PC-3 (cell line): ENCODE measurements around the gene OR8B4. TPM values are rescaled to one million over a fixed set of nuclear protein-coding genes. Genes with fewer than 3 reads are reported as not detected.
"Not testable (repeated sequence)": the region's sequence is repeated elsewhere in the genome, so short reads cannot be mapped to it uniquely, and the experiment has no call there.

Source experiments
- ATAC-seq: fragments of 200-7000 bp; cut with Tn5 transposase; 2 replicates; pipeline ENCODE4 v1.9.1; 2020; ENCODE audit warnings: mild to moderate bottlenecking, moderate library complexity
- BruUV-seq: library from RNA; stranded (reverse); fragments of 400-500 nt; replicated peaks from 2 replicates; lab custom pipeline; 2021; lab: Mats Ljungman, UMichigan
- CTCF ChIA-PET: fragments of 300-600 bp; sonication (Branson Sonifier 250); formaldehyde crosslinking; loops from one replicate; lab custom pipeline; 2022; ENCODE audit warnings: antibody characterized with exemption; lab: Charles Lee
- POLR2A ChIA-PET: fragments of 300-600 bp; sonication (Branson Sonifier 250); formaldehyde crosslinking; loops from one replicate; lab custom pipeline; 2022; ENCODE audit warnings: antibody characterized with exemption; ENCODE audit not compliant: unreplicated experiment; lab: Charles Lee
- DNase-seq: peaks from one replicate; pipeline ENCODE4 v3.0.0-alpha.2; 2015
- H2AFZ ChIP-seq: fragments of 300-600 bp; sonication (generic); 2 replicates; pipeline ENCODE4 v1.6.0; 2016; ENCODE audit warnings: antibody characterized with exemption, low read length
- H3F3A ChIP-seq: fragments of 300-600 bp; sonication (generic); one replicate; pipeline ENCODE4 v1.6.0; 2017; ENCODE audit warnings: antibody characterized with exemption, low read length, control low read depth, mild to moderate bottlenecking; ENCODE audit not compliant: unreplicated experiment
- H3K27ac ChIP-seq: fragments of 300-600 bp; sonication (generic); 2 replicates; pipeline ENCODE4 v1.5.1; 2016; ENCODE audit warnings: mild to moderate bottlenecking, low read length
- H3K27me3 ChIP-seq: fragments of 300-600 bp; sonication (generic); 2 replicates; pipeline ENCODE4 v1.6.1; 2016; ENCODE audit warnings: low read length, mixed read lengths
- H3K36me3 ChIP-seq: fragments of 300-600 bp; sonication (generic); 2 replicates; pipeline ENCODE4 v1.6.1; 2016; ENCODE audit warnings: low read depth, mixed run types, low read length, mixed read lengths
- H3K4me1 ChIP-seq: fragments of 300-600 bp; sonication (generic); 2 replicates; pipeline ENCODE4 v1.5.1; 2016; ENCODE audit warnings: low read length; ENCODE audit not compliant: insufficient read depth
- H3K4me2 ChIP-seq: fragments of 300-600 bp; sonication (generic); 2 replicates; pipeline ENCODE4 v1.6.0; 2016; ENCODE audit warnings: low read length
- H3K4me3 ChIP-seq: fragments of 300-600 bp; sonication (generic); 2 replicates; pipeline ENCODE4 v1.5.1; 2016; ENCODE audit warnings: mild to moderate bottlenecking, low read length, mixed read lengths
- H3K79me2 ChIP-seq: fragments of 300-600 bp; sonication (generic); 2 replicates; pipeline ENCODE4 v1.6.1; 2017; ENCODE audit warnings: low read length, mixed read lengths
- H3K9ac ChIP-seq: fragments of 300-600 bp; sonication (generic); 2 replicates; pipeline ENCODE4 v1.6.0; 2016; ENCODE audit warnings: mild to moderate bottlenecking, low read length
- H3K9me2 ChIP-seq: fragments of 300-600 bp; sonication (generic); replicated peaks from 2 replicates; pipeline ENCODE4 v1.6.1; 2016; ENCODE audit warnings: mixed run types, low read length, mixed read lengths
- H3K9me3 ChIP-seq: fragments of 300-600 bp; sonication (generic); 2 replicates; pipeline ENCODE4 v1.6.1; 2016; ENCODE audit warnings: low read length, mixed read lengths
- H4K20me1 ChIP-seq: fragments of 300-600 bp; sonication (generic); 2 replicates; pipeline ENCODE4 v1.6.1; 2016; ENCODE audit warnings: low read length, mixed read lengths
- EZH2 ChIP-seq: fragments of 300-600 bp; sonication (generic); IDR thresholded peaks from one replicate; pipeline ENCODE4 v1.6.1; 2017; ENCODE audit warnings: antibody characterized with exemption, mild to moderate bottlenecking, low read length; ENCODE audit not compliant: unreplicated experiment
- EZH2phosphoT487 ChIP-seq: fragments of 300-600 bp; sonication (generic); IDR thresholded peaks from 2 replicates; pipeline ENCODE4 v1.6.1; 2018; ENCODE audit warnings: mild to moderate bottlenecking, antibody characterized with exemption, low read length, borderline replicate concordance
- intact Hi-C: fragments of 100-400 bp; cut with micrococcal nuclease; formaldehyde crosslinking; loops from 2 replicates; pipeline ENCODE4 v1.9.0; 2023
- total RNA-seq: library from RNA; depleted of rRNA; stranded (reverse); fragments of >200 nt; gene quantifications from 2 replicates; pipeline ENCODE4 v1.2.3, GENCODE V29; 2014
- TF ChIP-seq, protein P1 (sequence below): fragments of 300-600 bp; sonication (generic); conservative IDR thresholded peaks from 2 replicates; pipeline ENCODE4 v1.5.1; 2017; ENCODE audit warnings: antibody characterized with exemption, low read depth, mild to moderate bottlenecking, low read length

OR8B4 gene
- total RNA-seq, 1 experiment from 2014 or later, result not detected

DNA sequence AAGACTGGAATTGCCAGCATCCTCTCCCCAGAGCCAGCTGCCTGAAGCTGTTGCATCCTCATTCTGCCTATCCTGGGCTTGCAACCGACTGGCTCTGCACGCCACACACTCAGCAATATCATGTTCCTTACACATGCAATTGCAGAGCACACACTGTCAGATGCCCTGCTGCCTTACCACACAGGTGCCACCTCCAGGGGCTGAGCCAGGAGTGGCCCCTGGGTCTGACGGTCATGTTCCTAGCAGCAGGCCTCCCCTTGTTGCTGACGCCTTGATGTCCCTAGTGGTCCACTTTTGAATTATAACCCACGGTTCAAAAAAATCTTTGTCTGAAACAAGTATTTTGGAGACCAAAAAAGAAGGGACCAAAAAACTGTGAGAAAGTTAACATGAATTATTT, 39.3 kb upstream of the OR8B4 start:
- CTCF ChIA-PET, result no interaction called here
- intact Hi-C loops, result no loop called here
- POLR2A ChIA-PET, result no interaction called here
- H3K79me2 ChIP-seq, result no peaks in the 10 kb centered on the region
- no peak overlapping the region for H3K9ac ChIP-seq
- BruUV-seq, result no TSS peak
- peaks cover 78% of the 10 kb centered on the region for H3K27me3 ChIP-seq
- no peaks in the 10 kb centered on the region for H3K4me1 ChIP-seq
- H3K36me3 ChIP-seq, result no peaks in the 10 kb centered on the region
- no peak overlapping the region for H3K4me3 ChIP-seq
- no peaks in the 10 kb centered on the region for H3F3A ChIP-seq
- DNase-seq, result no peak
- ATAC-seq, result no peak
- H4K20me1 ChIP-seq, result no peaks in the 10 kb centered on the region
- no peak overlapping the region for H3K27ac ChIP-seq
- H3K9me3 ChIP-seq, result no peaks in the 10 kb centered on the region
- H2AFZ ChIP-seq, result no peak overlapping the region
- H3K4me2 ChIP-seq, result no peak overlapping the region
- no peaks in the 10 kb centered on the region for H3K9me2 ChIP-seq
- TF ChIP-seq, protein P1, sequence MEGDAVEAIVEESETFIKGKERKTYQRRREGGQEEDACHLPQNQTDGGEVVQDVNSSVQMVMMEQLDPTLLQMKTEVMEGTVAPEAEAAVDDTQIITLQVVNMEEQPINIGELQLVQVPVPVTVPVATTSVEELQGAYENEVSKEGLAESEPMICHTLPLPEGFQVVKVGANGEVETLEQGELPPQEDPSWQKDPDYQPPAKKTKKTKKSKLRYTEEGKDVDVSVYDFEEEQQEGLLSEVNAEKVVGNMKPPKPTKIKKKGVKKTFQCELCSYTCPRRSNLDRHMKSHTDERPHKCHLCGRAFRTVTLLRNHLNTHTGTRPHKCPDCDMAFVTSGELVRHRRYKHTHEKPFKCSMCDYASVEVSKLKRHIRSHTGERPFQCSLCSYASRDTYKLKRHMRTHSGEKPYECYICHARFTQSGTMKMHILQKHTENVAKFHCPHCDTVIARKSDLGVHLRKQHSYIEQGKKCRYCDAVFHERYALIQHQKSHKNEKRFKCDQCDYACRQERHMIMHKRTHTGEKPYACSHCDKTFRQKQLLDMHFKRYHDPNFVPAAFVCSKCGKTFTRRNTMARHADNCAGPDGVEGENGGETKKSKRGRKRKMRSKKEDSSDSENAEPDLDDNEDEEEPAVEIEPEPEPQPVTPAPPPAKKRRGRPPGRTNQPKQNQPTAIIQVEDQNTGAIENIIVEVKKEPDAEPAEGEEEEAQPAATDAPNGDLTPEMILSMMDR, result no peak
- TF ChIP-seq EZH2, result no peak

DNA sequence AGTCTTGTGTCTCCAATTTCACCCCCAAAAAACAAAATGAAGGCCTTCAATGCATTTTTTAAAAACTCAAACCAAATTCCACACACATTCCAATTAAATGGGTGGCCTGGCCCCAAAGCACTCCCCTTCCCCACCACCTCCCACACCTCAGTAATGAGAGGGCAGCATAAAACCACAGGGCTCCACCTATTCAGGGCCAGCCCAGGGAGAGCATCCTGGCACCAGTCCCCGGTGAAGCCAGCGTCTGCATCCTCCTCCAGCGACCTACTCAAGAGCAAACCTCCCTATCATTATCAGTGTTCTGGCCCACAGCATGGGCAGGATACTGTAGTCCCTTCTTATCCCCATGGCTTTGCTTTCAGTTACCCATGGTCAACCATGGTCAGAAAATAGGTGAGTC, 38.7 kb upstream of the OR8B4 start:
- no peaks in the 10 kb centered on the region for H3K9me2 ChIP-seq
- H3K4me3 ChIP-seq, result no peak overlapping the region
- peaks cover 80% of the 10 kb centered on the region for H3K27me3 ChIP-seq
- no peak overlapping the region for H3K9ac ChIP-seq
- H3K9me3 ChIP-seq, result no peaks in the 10 kb centered on the region
- H3K4me1 ChIP-seq, result no peaks in the 10 kb centered on the region
- TF ChIP-seq EZH2phosphoT487, result no peak
- no peak overlapping the region for H3K4me2 ChIP-seq
- intact Hi-C loops, result no loop called here
- no peaks in the 10 kb centered on the region for H4K20me1 ChIP-seq
- no peak for ATAC-seq
- no peak overlapping the region for H2AFZ ChIP-seq
- H3K27ac ChIP-seq, result no peak overlapping the region
- no peaks in the 10 kb centered on the region for H3F3A ChIP-seq
- no peaks in the 10 kb centered on the region for H3K79me2 ChIP-seq
- POLR2A ChIA-PET, result no interaction called here
- DNase-seq, result no peak
- H3K36me3 ChIP-seq, result no peaks in the 10 kb centered on the region
- CTCF ChIA-PET, result no interaction called here
- no TSS peak for BruUV-seq

DNA sequence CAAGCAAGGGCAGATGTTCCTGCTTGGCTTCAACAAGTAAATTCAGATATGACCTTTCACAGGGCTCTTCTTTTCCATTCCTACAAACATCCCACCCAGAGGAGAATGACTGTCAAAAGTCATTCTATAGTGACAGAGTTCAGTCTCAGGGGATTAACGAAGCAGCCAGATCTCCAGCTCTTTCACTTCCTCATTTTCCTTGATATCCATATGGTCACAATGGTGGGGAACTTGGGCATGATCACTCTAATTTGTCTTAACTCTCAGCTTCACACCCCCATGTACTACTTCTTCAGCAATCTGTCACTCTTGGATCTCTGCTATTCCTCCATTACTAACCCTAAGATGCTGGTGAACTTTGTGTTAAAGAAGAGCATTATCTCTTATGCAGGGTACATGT, 35.8 kb upstream of the OR8B4 start:
- DNase-seq (no peak), ATAC-seq (no peak)
- H4K20me1 ChIP-seq, result no peaks in the 10 kb centered on the region
- no peak overlapping the region for H3K9ac ChIP-seq
- H3K27ac ChIP-seq, result no peak overlapping the region
- BruUV-seq, result no TSS peak
- intact Hi-C loops, result no loop called here
- H3K9me3 ChIP-seq, result no peaks in the 10 kb centered on the region
- ChIA-PET CTCF (no interaction called here), POLR2A (no interaction called here)
- H3K9me2 ChIP-seq, result no peaks in the 10 kb centered on the region
- H3K4me1 ChIP-seq, result no peaks in the 10 kb centered on the region
- H3K4me2 ChIP-seq, result no peak overlapping the region
- TF ChIP-seq EZH2phosphoT487 (no peak), EZH2 (no peak)
- TF ChIP-seq, protein P1, result no peak
- H3F3A ChIP-seq, result no peaks in the 10 kb centered on the region
- H3K4me3 ChIP-seq, result no peak overlapping the region
- H3K79me2 ChIP-seq, result no peaks in the 10 kb centered on the region
- no peaks in the 10 kb centered on the region for H3K36me3 ChIP-seq
- no peak overlapping the region for H2AFZ ChIP-seq
- peaks cover 79% of the 10 kb centered on the region for H3K27me3 ChIP-seq

DNA sequence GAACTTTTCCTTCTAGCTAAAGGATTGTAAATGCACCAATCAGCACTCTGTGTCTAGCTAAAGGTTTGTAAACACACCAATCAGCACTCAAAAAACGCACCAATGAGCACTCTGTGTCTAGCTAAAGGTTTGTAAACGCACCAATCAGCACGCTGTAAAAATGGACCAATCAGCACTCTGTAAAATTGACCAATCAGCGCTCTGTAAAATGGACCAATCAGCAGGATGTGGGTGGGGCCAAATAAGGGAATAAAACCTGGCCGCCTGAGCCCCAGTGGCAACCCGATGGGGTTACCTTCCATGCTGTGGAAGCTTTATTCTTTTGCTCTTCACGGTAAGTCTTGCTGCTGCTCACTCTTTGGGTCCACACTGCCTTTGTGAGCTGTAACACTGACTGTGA, 34.7 kb upstream of the OR8B4 start:
- H3K4me1 ChIP-seq, H3K9me3 ChIP-seq, H3K4me2 ChIP-seq, BruUV-seq, H3K9me2 ChIP-seq, H3K79me2 ChIP-seq, H3F3A ChIP-seq, H2AFZ ChIP-seq, ATAC-seq, H3K9ac ChIP-seq, CTCF ChIA-PET, DNase-seq, H3K4me3 ChIP-seq, H4K20me1 ChIP-seq, intact Hi-C loops, H3K36me3 ChIP-seq, H3K27ac ChIP-seq, POLR2A ChIA-PET: not testable (repeated sequence)
- H3K27me3 ChIP-seq, result peaks cover 78% of the 10 kb centered on the region
